H1 (cell line): ENCODE results near the gene ST13. TPM values are rescaled to one million over a fixed set of nuclear protein-coding genes. Genes with fewer than 3 reads are reported as not detected.

Experiments
- CTCF ChIA-PET: fragments of 300-600 bp; sonication (Branson Sonifier 250); formaldehyde crosslinking; loops from one replicate; lab custom pipeline; 2021; ENCODE audit not compliant: partially characterized antibody; lab: Charles Lee
- POLR2A ChIA-PET: fragments of 300-600 bp; sonication (Branson Sonifier 250); formaldehyde crosslinking; loops from one replicate; lab custom pipeline; 2021; ENCODE audit warnings: inconsistent platforms; ENCODE audit not compliant: partially characterized antibody; lab: Charles Lee
- DNase-seq, 2 experiments: peaks; one replicate each; pipeline versions ENCODE4 v3.0.0 to v3.0.0-alpha.2; 2010 to 2022; ENCODE audit warnings: low spot score in 2 of 2, low read depth in 1 of 2, mixed read lengths in 1 of 2
- FAIRE-seq: peaks from 2 replicates; lab custom pipeline; 2011; peaks lifted over from hg19 to GRCh38; lab: Jason Lieb, UNC
- H2AFZ ChIP-seq: 2 replicates; pipeline ENCODE4 v1.8.1; 2012; ENCODE audit warnings: low read length, inconsistent platforms
- H2AK5ac ChIP-seq: 2 replicates; pipeline ENCODE4 v1.6.1; 2013; ENCODE audit warnings: low read depth, low read length
- H2BK120ac ChIP-seq: replicated peaks from 2 replicates; pipeline ENCODE3; 2013; ENCODE audit warnings: low read depth, low read length, inconsistent platforms
- H2BK12ac ChIP-seq: 2 replicates; pipeline ENCODE4 v1.6.1; 2013; ENCODE audit warnings: low read depth, low read length
- H2BK15ac ChIP-seq: 2 replicates; pipeline ENCODE4 v1.6.1; 2013; ENCODE audit warnings: low read length
- H2BK20ac ChIP-seq: 2 replicates; pipeline ENCODE4 v1.6.1; 2013; ENCODE audit warnings: low read length
- H2BK5ac ChIP-seq: 2 replicates; pipeline ENCODE4 v1.6.1; 2013; ENCODE audit warnings: low read depth, low read length
- H3K14ac ChIP-seq: 2 replicates; pipeline ENCODE4 v1.6.1; 2013; ENCODE audit warnings: inconsistent platforms; ENCODE audit not compliant: insufficient read length
- H3K18ac ChIP-seq: 2 replicates; pipeline ENCODE4 v1.6.1; 2013; ENCODE audit warnings: low read length; ENCODE audit errors: extremely low read depth
- H3K23ac ChIP-seq: 2 replicates; pipeline ENCODE4 v1.6.1; 2013; ENCODE audit warnings: inconsistent platforms; ENCODE audit not compliant: insufficient read length
- H3K23me2 ChIP-seq: 2 replicates; pipeline ENCODE4 v1.6.1; 2013; ENCODE audit warnings: low read depth, low read length
- H3K27ac ChIP-seq: 2 replicates; pipeline ENCODE4 v1.6.1; 2011; ENCODE audit warnings: low read depth, low read length, inconsistent platforms
- H3K27me3 ChIP-seq, 4 experiments: replicated peaks in 1 of 4; 1 replicate in 1 of 4; 2 replicates in 3 of 4; pipeline versions ENCODE4 v1.6.1 to v1.8.1; 2011 to 2013; ENCODE audit warnings: low read length in 3 of 4, mild to moderate bottlenecking in 3 of 4, inconsistent platforms in 2 of 4, mixed read lengths in 2 of 4, moderate library complexity in 1 of 4; ENCODE audit not compliant: control insufficient read depth in 3 of 4, insufficient read depth in 3 of 4; ENCODE audit errors: extremely low read depth in 1 of 4
- H3K36me3 ChIP-seq, 4 experiments: 2 replicates each; pipeline versions ENCODE4 v1.6.1 to v1.8.1; 2011 to 2013; ENCODE audit warnings: mild to moderate bottlenecking in 4 of 4, low read length in 3 of 4, moderate library complexity in 2 of 4, control low read depth in 1 of 4, inconsistent platforms in 1 of 4; ENCODE audit not compliant: insufficient read depth in 4 of 4, control insufficient read depth in 2 of 4
- H3K4ac ChIP-seq: replicated peaks from 2 replicates; pipeline ENCODE3; 2013; ENCODE audit warnings: low read length, low read depth, mixed read lengths, inconsistent platforms; ENCODE audit not compliant: insufficient read length
- H3K4me1 ChIP-seq, 4 experiments: replicated peaks in 1 of 4; 1 replicate in 1 of 4; 2 replicates in 3 of 4; pipeline versions ENCODE4 v1.6.1 to v1.8.1; 2011 to 2013; ENCODE audit warnings: low read length in 3 of 4, inconsistent platforms in 2 of 4, mixed read lengths in 1 of 4; ENCODE audit not compliant: insufficient read depth in 4 of 4, control insufficient read depth in 3 of 4
- H3K4me2 ChIP-seq, 2 experiments: 2 replicates each; pipeline versions ENCODE4 v1.6.1 to v1.8.1; 2011 to 2013; ENCODE audit warnings: low read depth in 2 of 2, low read length in 2 of 2, control low read depth in 1 of 2, inconsistent platforms in 1 of 2, mild to moderate bottlenecking in 1 of 2; ENCODE audit not compliant: insufficient read depth in 1 of 2
- H3K4me3 ChIP-seq, 4 experiments: fragments of 200-600, 300-600 bp in 1 of 4; sonication (generic), shearing (Covaris generic), sonication (Bioruptor Twin) in 1 of 4; 2 replicates each; pipeline versions ENCODE4 v1.5.1 to v1.8.1; 2011 to 2016; ENCODE audit warnings: low read length in 4 of 4, low read depth in 3 of 4, control low read depth in 2 of 4, inconsistent platforms in 2 of 4, mild to moderate bottlenecking in 2 of 4, mixed read lengths in 1 of 4, moderate library complexity in 1 of 4; ENCODE audit not compliant: insufficient read depth in 2 of 4; ENCODE audit errors: extremely low read depth in 1 of 4
- H3K56ac ChIP-seq: replicated peaks from 2 replicates; pipeline ENCODE3; 2013; ENCODE audit warnings: low read depth, mild to moderate bottlenecking, mixed read lengths, low read length, inconsistent platforms; ENCODE audit not compliant: insufficient read length
- H3K79me1 ChIP-seq: 2 replicates; pipeline ENCODE4 v1.6.1; 2013; ENCODE audit warnings: low read depth, low read length, control low read depth
- H3K79me2 ChIP-seq, 2 experiments: 2 replicates each; pipeline versions ENCODE4 v1.6.1 to v1.8.1; 2012 to 2013; ENCODE audit warnings: low read length in 2 of 2, mild to moderate bottlenecking in 2 of 2, inconsistent platforms in 1 of 2; ENCODE audit not compliant: insufficient read depth in 2 of 2, control insufficient read depth in 1 of 2
- H3K9ac ChIP-seq, 4 experiments: replicated peaks in 1 of 4; 1 replicate in 1 of 4; 2 replicates in 3 of 4; pipeline versions ENCODE4 v1.6.1 to v1.8.1; 2011 to 2013; ENCODE audit warnings: low read depth in 3 of 4, low read length in 3 of 4, control low read depth in 2 of 4, mild to moderate bottlenecking in 2 of 4, moderate library complexity in 2 of 4, inconsistent platforms in 1 of 4; ENCODE audit errors: extremely low read depth in 1 of 4
- H3K9me3 ChIP-seq, 2 experiments: 2 replicates each; pipeline versions ENCODE4 v1.6.1 to v1.8.1; 2012 to 2013; ENCODE audit warnings: mild to moderate bottlenecking in 2 of 2, moderate library complexity in 2 of 2, control low read depth in 1 of 2, inconsistent platforms in 1 of 2, low read depth in 1 of 2, low read length in 1 of 2, mixed read lengths in 1 of 2; ENCODE audit not compliant: insufficient read depth in 2 of 2
- H4K20me1 ChIP-seq, 2 experiments: replicated peaks in 1 of 2; 2 replicates each; pipeline versions ENCODE3 to v1.8.1; 2011 to 2013; ENCODE audit warnings: inconsistent platforms in 2 of 2, low read length in 2 of 2, mild to moderate bottlenecking in 1 of 2; ENCODE audit not compliant: insufficient read depth in 2 of 2, control insufficient read depth in 1 of 2
- H4K5ac ChIP-seq: 2 replicates; pipeline ENCODE4 v1.6.1; 2013; ENCODE audit warnings: low read length, low read depth, mixed read lengths, inconsistent platforms; ENCODE audit not compliant: insufficient read length
- H4K8ac ChIP-seq: 2 replicates; pipeline ENCODE4 v1.8.0; 2013; ENCODE audit warnings: mild to moderate bottlenecking, moderate library complexity, low read length, inconsistent platforms; ENCODE audit not compliant: insufficient read depth; ENCODE audit errors: extremely low read depth
- H4K91ac ChIP-seq: replicated peaks from 2 replicates; pipeline ENCODE3; 2013; ENCODE audit warnings: low read length, mixed read lengths, inconsistent platforms; ENCODE audit not compliant: insufficient read length
- ASH2L ChIP-seq: fragments of 200-600, 300-600 bp; sonication (generic); IDR thresholded peaks from one replicate; pipeline ENCODE4 v1.7.1; 2017; ENCODE audit warnings: low read length
- ATF3 ChIP-seq: IDR thresholded peaks from 2 replicates; pipeline ENCODE4 v1.6.1; 2011; ENCODE audit warnings: low read depth, mild to moderate bottlenecking, low read length; ENCODE audit not compliant: insufficient read depth
- BACH1 ChIP-seq: IDR thresholded peaks from 2 replicates; pipeline ENCODE4 v1.6.1; 2012; ENCODE audit warnings: low read length, improper control_type of control experiment
- CBX5 ChIP-seq: fragments of 300-800, 300-1000 bp; sonication (generic); IDR thresholded peaks from 2 replicates; pipeline ENCODE4 v1.7.1; 2016; ENCODE audit warnings: antibody characterized with exemption, low read length, low read depth
- CTBP2 ChIP-seq: IDR thresholded peaks from 2 replicates; pipeline ENCODE4 v1.7.0; 2011; ENCODE audit warnings: borderline replicate concordance, mild to moderate bottlenecking, moderate library complexity, mixed read lengths, low read length; ENCODE audit not compliant: insufficient read depth, insufficient read length
- EGR1 ChIP-seq: IDR thresholded peaks from 2 replicates; pipeline ENCODE4 v1.6.1; 2011; ENCODE audit warnings: low read depth, low read length, borderline replicate concordance
- HDAC2 ChIP-seq, 2 experiments: fragments of 300-600 bp in 1 of 2; sonication (generic) in 1 of 2; IDR thresholded peaks; 2 replicates each; pipeline ENCODE4 v1.6.1; 2011 to 2012; ENCODE audit warnings: low read depth in 2 of 2, low read length in 2 of 2, mild to moderate bottlenecking in 2 of 2, moderate library complexity in 2 of 2, borderline replicate concordance in 1 of 2, inconsistent platforms in 1 of 2
- KDM1A ChIP-seq: fragments of 200-600, 300-600 bp; sonication (generic); IDR thresholded peaks from 2 replicates; pipeline ENCODE4 v1.7.1; 2016; ENCODE audit warnings: mild to moderate bottlenecking, low read length, borderline replicate concordance
- PHF8 ChIP-seq: fragments of 200-600 bp; sonication (generic); conservative IDR thresholded peaks from 2 replicates; pipeline ENCODE4 v1.7.1; 2012; ENCODE audit warnings: low read depth, mild to moderate bottlenecking, inconsistent platforms, low read length, moderate library complexity
- POU5F1 ChIP-seq: IDR thresholded peaks from 2 replicates; pipeline ENCODE4 v1.6.1; 2011; ENCODE audit warnings: low read depth, mild to moderate bottlenecking, low read length, moderate library complexity
- RFX5 ChIP-seq: IDR thresholded peaks from 2 replicates; pipeline ENCODE4 v1.6.1; 2011; ENCODE audit warnings: low read depth, low read length, improper control_type of control experiment, borderline replicate concordance
- WGBS, 2 experiments: shearing (Covaris generic) in 1 of 2; methylation state at CpG; one replicate each; pipeline versions ENCODE4 v1.1.6 to v1.1.7; 2013 to 2015; ENCODE audit warnings: low lambda C conversion rate in 2 of 2, mixed read lengths in 2 of 2, inconsistent platforms in 1 of 2, low coverage in 1 of 2, missing lambda C conversion rate in 1 of 2; ENCODE audit not compliant: insufficient replicate concordance in 2 of 2, insufficient coverage in 1 of 2, insufficient read length in 1 of 2; ENCODE audit errors: extremely low coverage in 1 of 2, missing lambda C conversion rate in 1 of 2; 5-methylcytosine and 5-hydroxymethylcytosine counted together
- polyA plus RNA-seq, 7 experiments: library from polyadenylated mRNA; depleted of rRNA in 3 of 7; stranded (reverse) in 5 of 7; unstranded in 2 of 7; fragments of >200 nt in 5 of 7; fragments of 200-250 nt in 2 of 7; gene quantifications; 1 replicate in 5 of 7; 2 replicates in 1 of 7; 4 replicates in 1 of 7; pipeline versions ENCODE4 v1.2.1 to v1.2.3, GENCODE V29; 2011 to 2013; ENCODE audit warnings: missing spikeins in 2 of 7, mixed read lengths in 2 of 7
- total RNA-seq: library from RNA; stranded (reverse); fragmentation: NEBNext Ultra II Directional; extraction: Animal tissue kit (Norgen Biotek cat#: 25700); gene quantifications from 2 replicates; pipeline ENCODE4 v1.2.1, GENCODE V29; 2021

ST13 gene
- total and polyA plus RNA-seq, 2 of the 8 experiments (the other 6 are each of a cell fraction or from before 2014, with no cell fraction given): 52.0 to 305 TPM

DNA sequence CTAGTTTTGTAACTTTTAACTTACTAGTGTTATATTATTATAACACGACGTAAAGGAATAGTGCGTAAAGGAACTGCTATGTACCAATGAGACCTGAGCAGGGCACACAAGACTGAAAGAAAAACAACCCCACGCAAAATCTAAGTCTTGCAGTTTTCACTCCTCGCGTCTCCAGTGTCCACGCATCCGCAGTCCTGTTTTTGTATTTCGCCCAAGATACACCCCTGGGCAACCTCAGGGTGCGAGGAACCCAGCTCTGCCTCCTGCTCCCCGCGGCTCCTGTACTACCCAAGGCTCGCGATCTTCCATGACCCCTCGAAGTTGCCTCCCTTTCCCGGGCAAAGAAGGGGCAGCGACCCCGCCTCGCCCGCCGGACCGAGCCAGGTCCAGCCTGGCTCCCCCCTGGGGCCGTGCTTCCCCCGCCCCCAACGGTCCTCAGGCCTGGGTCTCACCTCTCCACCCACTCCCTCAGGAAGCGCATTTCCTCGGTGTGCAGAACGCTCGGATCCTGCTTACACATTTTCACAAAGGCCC, 393 bp downstream of the ST13 start:
- Histone ChIP-seq H3K23me2 (peaks cover 8% of the 10 kb centered on the region), H3K79me1 (no peaks in the 10 kb centered on the region; the same call in 1 of the 2 replicates), H3K9ac (peak overlapping the region; percentile 91 to 99 (median 94)), H3K23ac (no peak overlapping the region), H3K4ac (no peak overlapping the region), H3K4me2 (peak overlapping the region; percentile 68 to 79), H2BK12ac (no peak overlapping the region; the same call in 1 of the 2 replicates), H3K36me3 (peaks cover 0 to 7% (median 0%) of the 10 kb centered on the region in 4 experiments; a peak in 3 of 8 replicates), H2BK15ac (no peak overlapping the region), H2AFZ (no peak overlapping the region), H4K20me1 (peaks cover 0 to 6% of the 10 kb centered on the region in 2 experiments), H2AK5ac (0 out of 2 replicates have a peak overlapping the region, but pooled peaks have one; percentile 46), H3K4me1 (peaks cover 0 to 6% (median 0%) of the 10 kb centered on the region in 4 experiments; a peak in 2 of 7 replicates), H3K56ac (peak overlapping the region; percentile 65), H3K27me3 (no peaks in the 10 kb centered on the region), H4K8ac (peak overlapping the region; percentile 100; the same call in 1 of the 2 replicates), H2BK5ac (peak overlapping the region; percentile 98), H4K5ac (peak overlapping the region; percentile 15), H3K18ac (peak overlapping the region; percentile 71; the same call in 1 of the 2 replicates), H4K91ac (peak overlapping the region; percentile 8), H3K4me3 (peak overlapping the region; percentile 98 to 99 (median 98)), H2BK120ac (no peak overlapping the region), H3K14ac (no peak overlapping the region), H2BK20ac (no peak overlapping the region), H3K9me3 (no peaks in the 10 kb centered on the region), H3K27ac (peak overlapping the region; percentile 98), H3K79me2 (peaks cover 40 to 91% of the 10 kb centered on the region in 2 experiments)
- ChIA-PET POLR2A (interaction anchor here (0.6 to 4.9 kb wide), 13 partner anchors 8 to 510 kb away, joined by 3 to 24 read pairs (median 5); partner anchors contain the start of gene ADSL), CTCF (interaction anchor here (1.1 kb wide), 1 partner anchor 32 kb away, joined by 3 read pairs; no protein-coding TSS in a partner anchor)
- FAIRE-seq (no peak), DNase-seq (no peak)
- 2% methylated on average over 19 of the region's 29 CpGs; no CpG with 5 or more reads in 1 of the 2 experiments for WGBS, 2 experiments
- TF ChIP-seq ASH2L (peak; percentile 58), CTBP2 (no peak), RFX5 (no peak), POU5F1 (no peak), HDAC2 (IDR thresholded peaks at IDR 0.05; ENCODE audit: borderline replicate concordance in 1 of 2, low read depth in 2 of 2, low read length in 2 of 2) (peak in 1 of 2 experiments; percentile 22; a peak in 1 of 4 replicates), ATF3 (no peak), PHF8 (0 out of 2 replicates have a peak, but pooled peaks have one; percentile 81), KDM1A (no peak), BACH1 (0 out of 2 replicates have a peak, but pooled peaks have one; percentile 4), EGR1 (no peak), CBX5 (no peak)
